Panc1 (cell line): ENCODE measurements around the gene CRIP2. TPM values are rescaled to one million over a fixed set of nuclear protein-coding genes. Genes with fewer than 3 reads are reported as not detected.

Experiments
- ATAC-seq: fragments of 200-7000 bp; cut with Tn5 transposase; 2 replicates; pipeline ENCODE4 v1.9.1; 2020; ENCODE audit warnings: mild to moderate bottlenecking, moderate library complexity
- Bru-seq: library from RNA; stranded (reverse); fragments of 400-500 nt; gene quantifications from one replicate; lab custom pipeline; 2021; lab: Mats Ljungman, UMichigan
- BruChase-seq, 2 experiments: library from RNA; stranded (reverse); fragments of 400-500 nt; gene quantifications; one replicate each; lab custom pipeline; 2021; lab: Mats Ljungman, UMichigan
- BruUV-seq: library from RNA; stranded (reverse); fragments of 400-500 nt; replicated peaks from 2 replicates; lab custom pipeline; 2021; lab: Mats Ljungman, UMichigan
- CTCF ChIA-PET: fragments of 300-600 bp; sonication (Branson Sonifier 250); formaldehyde crosslinking; loops from one replicate; lab custom pipeline; 2022; ENCODE audit warnings: antibody characterized with exemption; lab: Charles Lee
- POLR2A ChIA-PET: fragments of 300-600 bp; sonication (Branson Sonifier 250); formaldehyde crosslinking; loops from one replicate; lab custom pipeline; 2022; ENCODE audit warnings: antibody characterized with exemption; lab: Charles Lee
- DNase-seq: peaks from one replicate; pipeline ENCODE4 v3.0.0-alpha.2; 2010; ENCODE audit warnings: low read depth, low spot score
- H3K27ac ChIP-seq: 2 replicates; pipeline ENCODE4 v1.5.1; 2011; ENCODE audit warnings: mild to moderate bottlenecking, low read length, inconsistent platforms
- H3K27me3 ChIP-seq: fragments of 200-500 bp; sonication (Bioruptor generic); 2 replicates; pipeline ENCODE4 v1.6.0; 2014; ENCODE audit warnings: low read length, inconsistent platforms; ENCODE audit not compliant: control insufficient read depth, insufficient read depth
- H3K36me3 ChIP-seq: fragments of 200-500 bp; sonication (Bioruptor generic); 2 replicates; pipeline ENCODE4 v1.5.1; 2014; ENCODE audit warnings: inconsistent platforms, mild to moderate bottlenecking, low read length, moderate library complexity; ENCODE audit not compliant: control insufficient read depth, insufficient read depth
- H3K4me1 ChIP-seq: 2 replicates; pipeline ENCODE4 v1.5.1; 2011; ENCODE audit warnings: inconsistent platforms, mild to moderate bottlenecking, low read length, moderate library complexity; ENCODE audit not compliant: control insufficient read depth, insufficient read depth
- H3K4me3 ChIP-seq, 2 experiments: 2 replicates each; pipeline ENCODE4 v1.5.1; 2011 to 2012; ENCODE audit warnings: low read depth in 2 of 2, low read length in 2 of 2, mild to moderate bottlenecking in 2 of 2, inconsistent platforms in 1 of 2, moderate library complexity in 1 of 2
- H3K9me3 ChIP-seq: fragments of 200-500 bp; sonication (Bioruptor generic); 2 replicates; pipeline ENCODE4 v1.5.1; 2014; ENCODE audit warnings: low read depth, mild to moderate bottlenecking, inconsistent platforms, low read length, moderate library complexity; ENCODE audit not compliant: control insufficient read depth, insufficient read depth
- POLR2AphosphoS5 ChIP-seq: IDR thresholded peaks from 2 replicates; pipeline ENCODE4 v1.6.1; 2012; ENCODE audit warnings: mild to moderate bottlenecking, low read depth, low read length, moderate library complexity
- SIN3A ChIP-seq: IDR thresholded peaks from 2 replicates; pipeline ENCODE4 v1.6.1; 2012; ENCODE audit warnings: low read depth, mild to moderate bottlenecking, low read length, moderate library complexity, borderline replicate concordance; ENCODE audit not compliant: insufficient read depth
- TCF7L2 ChIP-seq: IDR thresholded peaks from 2 replicates; pipeline ENCODE4 v1.6.1; 2011; ENCODE audit warnings: mild to moderate bottlenecking, low read depth, low read length, inconsistent platforms
- in situ Hi-C: cut with HindIII; loops from 2 replicates; pipeline ENCODE4 v1.10.0; 2016; ENCODE audit warnings: low sequenced_read_pairs, low pct_unique_long_range_greater_than_20kb
- intact Hi-C: fragments of 100-400 bp; cut with micrococcal nuclease; formaldehyde crosslinking; loops from one replicate; pipeline ENCODE4 v1.10.0; 2022; ENCODE audit not compliant: unreplicated experiment
- long read RNA-seq: library from polyadenylated mRNA; unstranded; transcript quantifications from one replicate; pipeline ENCODE4 v2.0.0, GENCODE V29; 2021; ENCODE audit not compliant: unreplicated experiment
- polyA plus RNA-seq: library from polyadenylated mRNA; unstranded; fragments of >200 nt; gene quantifications from one replicate; pipeline ENCODE4 v1.2.1, GENCODE V29; 2012; ENCODE audit warnings: missing spikeins; ENCODE audit not compliant: insufficient read length
- total RNA-seq: library from RNA; stranded (reverse); gene quantifications from one replicate; pipeline ENCODE4 v1.2.1, GENCODE V29; 2021; ENCODE audit not compliant: unreplicated experiment
- TF ChIP-seq, protein P1 (sequence below): fragments of 450-650 bp; IDR thresholded peaks from 2 replicates; pipeline ENCODE4 v1.5.1; 2017; ENCODE audit warnings: mild to moderate bottlenecking
- TF ChIP-seq, protein P2 (sequence below), 2 experiments: IDR thresholded peaks; 2 replicates each; pipeline ENCODE4 v1.6.1; 2011 to 2012; ENCODE audit warnings: low read depth in 2 of 2, control low read depth in 1 of 2, low read length in 1 of 2, mild to moderate bottlenecking in 1 of 2, moderate library complexity in 1 of 2; ENCODE audit not compliant: insufficient read depth in 1 of 2

CRIP2 gene
- total RNA-seq (280 TPM), Bru-seq, nascent RNA (percentile 58 among the genes with signal in this experiment), BruChase-seq, experiment 1, labeled RNA remaining after a 2-hour chase (percentile 67 among the genes with signal in this experiment), BruChase-seq, experiment 2, labeled RNA remaining after a 6-hour chase (percentile 79 among the genes with signal in this experiment)
- polyA plus RNA-seq, result 1,001 TPM
- long read RNA-seq, transcript CRIP2-203 (7 exons, 991 nt), result minor isoform, 39 of 453 reads
- long read RNA-seq, transcript CRIP2-201 (8 exons, 1,857 nt), result major isoform, 323 of 453 reads
- long read RNA-seq, partial matches to known transcripts, result 42 of 453 reads
- long read RNA-seq, other reads (novel, unspliced or antisense), result 47 of 453 reads

GRCh38 chr14:105474483-105475268 lies at the start of gene CRIP2:
Gene CRIP2, plus strand, starts transcription at chr14:105474821. Its CDS starts 42 bp downstream, at chr14:105474863.
- DNase-seq, result no peak
- no peak for TF ChIP-seq TCF7L2
- TF ChIP-seq SIN3A, result peak; percentile 16; the same call in 1 of the 2 replicates
- TF ChIP-seq, protein P1, sequence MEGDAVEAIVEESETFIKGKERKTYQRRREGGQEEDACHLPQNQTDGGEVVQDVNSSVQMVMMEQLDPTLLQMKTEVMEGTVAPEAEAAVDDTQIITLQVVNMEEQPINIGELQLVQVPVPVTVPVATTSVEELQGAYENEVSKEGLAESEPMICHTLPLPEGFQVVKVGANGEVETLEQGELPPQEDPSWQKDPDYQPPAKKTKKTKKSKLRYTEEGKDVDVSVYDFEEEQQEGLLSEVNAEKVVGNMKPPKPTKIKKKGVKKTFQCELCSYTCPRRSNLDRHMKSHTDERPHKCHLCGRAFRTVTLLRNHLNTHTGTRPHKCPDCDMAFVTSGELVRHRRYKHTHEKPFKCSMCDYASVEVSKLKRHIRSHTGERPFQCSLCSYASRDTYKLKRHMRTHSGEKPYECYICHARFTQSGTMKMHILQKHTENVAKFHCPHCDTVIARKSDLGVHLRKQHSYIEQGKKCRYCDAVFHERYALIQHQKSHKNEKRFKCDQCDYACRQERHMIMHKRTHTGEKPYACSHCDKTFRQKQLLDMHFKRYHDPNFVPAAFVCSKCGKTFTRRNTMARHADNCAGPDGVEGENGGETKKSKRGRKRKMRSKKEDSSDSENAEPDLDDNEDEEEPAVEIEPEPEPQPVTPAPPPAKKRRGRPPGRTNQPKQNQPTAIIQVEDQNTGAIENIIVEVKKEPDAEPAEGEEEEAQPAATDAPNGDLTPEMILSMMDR, result peak; percentile 5; the same call in 1 of the 2 replicates
- no TSS peak for BruUV-seq
- peak; percentile 46 for ATAC-seq
- ChIA-PET POLR2A (interaction anchor here (0.7 kb wide), 1 partner anchor 10 kb away, joined by 7 read pairs; no protein-coding TSS in a partner anchor), CTCF (no interaction called here)
- peak within 1 kb of the TSS; percentile 82 for H3K27ac ChIP-seq
- in situ Hi-C loops, result no loop called here
- H3K36me3 ChIP-seq, result no peaks in the 10 kb centered on the region; the same call in 1 of the 2 replicates
- H3K9me3 ChIP-seq, result no peaks in the 10 kb centered on the region
- intact Hi-C loops, result no loop called here
- H3K4me3 ChIP-seq, result peak within 1 kb of the TSS; percentile 65 to 67
- no peaks in the 10 kb centered on the region for H3K27me3 ChIP-seq
- H3K4me1 ChIP-seq, result peaks cover 38% of the 10 kb centered on the region

DNA sequence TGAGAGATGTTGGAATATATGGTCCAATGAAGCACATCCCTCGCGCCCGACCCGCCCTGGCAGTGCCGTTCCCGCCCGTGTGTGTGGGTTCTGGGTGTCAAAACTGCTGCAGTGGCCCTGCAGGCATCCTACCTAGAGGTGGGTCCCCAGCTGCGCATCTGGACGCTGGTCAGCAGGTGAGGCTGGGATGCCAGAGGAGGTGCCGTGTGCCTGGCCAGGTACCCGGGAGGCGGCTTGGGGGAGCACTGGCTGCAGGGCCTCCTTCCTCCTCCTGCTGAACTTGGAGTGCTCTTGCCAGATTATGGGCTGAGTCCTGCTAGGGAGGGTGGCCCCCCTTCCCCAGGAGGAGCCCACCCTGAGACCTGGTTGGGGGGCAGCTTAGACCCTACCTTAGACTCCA lies 49.8 kb upstream of the CRIP2 start:
- CTCF ChIA-PET, result interaction anchor here (0.9 kb wide), 1 partner anchor 10 kb away, joined by 5 read pairs; no protein-coding TSS in a partner anchor
- POLR2A ChIA-PET, result no interaction called here
- no peaks in the 10 kb centered on the region for H3K9me3 ChIP-seq
- in situ Hi-C loops (no loop called here), intact Hi-C loops (no loop called here)
- peaks cover 5% of the 10 kb centered on the region; the same call in 1 of the 2 replicates for H3K36me3 ChIP-seq
- no peak for ATAC-seq
- H3K27ac ChIP-seq, result no peak overlapping the region
- TF ChIP-seq, protein P2, sequence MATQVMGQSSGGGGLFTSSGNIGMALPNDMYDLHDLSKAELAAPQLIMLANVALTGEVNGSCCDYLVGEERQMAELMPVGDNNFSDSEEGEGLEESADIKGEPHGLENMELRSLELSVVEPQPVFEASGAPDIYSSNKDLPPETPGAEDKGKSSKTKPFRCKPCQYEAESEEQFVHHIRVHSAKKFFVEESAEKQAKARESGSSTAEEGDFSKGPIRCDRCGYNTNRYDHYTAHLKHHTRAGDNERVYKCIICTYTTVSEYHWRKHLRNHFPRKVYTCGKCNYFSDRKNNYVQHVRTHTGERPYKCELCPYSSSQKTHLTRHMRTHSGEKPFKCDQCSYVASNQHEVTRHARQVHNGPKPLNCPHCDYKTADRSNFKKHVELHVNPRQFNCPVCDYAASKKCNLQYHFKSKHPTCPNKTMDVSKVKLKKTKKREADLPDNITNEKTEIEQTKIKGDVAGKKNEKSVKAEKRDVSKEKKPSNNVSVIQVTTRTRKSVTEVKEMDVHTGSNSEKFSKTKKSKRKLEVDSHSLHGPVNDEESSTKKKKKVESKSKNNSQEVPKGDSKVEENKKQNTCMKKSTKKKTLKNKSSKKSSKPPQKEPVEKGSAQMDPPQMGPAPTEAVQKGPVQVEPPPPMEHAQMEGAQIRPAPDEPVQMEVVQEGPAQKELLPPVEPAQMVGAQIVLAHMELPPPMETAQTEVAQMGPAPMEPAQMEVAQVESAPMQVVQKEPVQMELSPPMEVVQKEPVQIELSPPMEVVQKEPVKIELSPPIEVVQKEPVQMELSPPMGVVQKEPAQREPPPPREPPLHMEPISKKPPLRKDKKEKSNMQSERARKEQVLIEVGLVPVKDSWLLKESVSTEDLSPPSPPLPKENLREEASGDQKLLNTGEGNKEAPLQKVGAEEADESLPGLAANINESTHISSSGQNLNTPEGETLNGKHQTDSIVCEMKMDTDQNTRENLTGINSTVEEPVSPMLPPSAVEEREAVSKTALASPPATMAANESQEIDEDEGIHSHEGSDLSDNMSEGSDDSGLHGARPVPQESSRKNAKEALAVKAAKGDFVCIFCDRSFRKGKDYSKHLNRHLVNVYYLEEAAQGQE (IDR thresholded peaks at IDR 0.05; ENCODE audit: insufficient read depth in 1 of 2, low read depth in 2 of 2, low read length in 1 of 2), result no peak
- TF ChIP-seq SIN3A (no peak), TCF7L2 (no peak), POLR2AphosphoS5 (no peak)
- TF ChIP-seq, protein P1, result no peak
- BruUV-seq, result no TSS peak
- no peaks in the 10 kb centered on the region for H3K27me3 ChIP-seq
- no peak for DNase-seq
- peaks cover 13% of the 10 kb centered on the region for H3K4me1 ChIP-seq
- no peak overlapping the region for H3K4me3 ChIP-seq
